ENCODE measurements around the gene HYAL2.

HYAL2 gene, protein sequence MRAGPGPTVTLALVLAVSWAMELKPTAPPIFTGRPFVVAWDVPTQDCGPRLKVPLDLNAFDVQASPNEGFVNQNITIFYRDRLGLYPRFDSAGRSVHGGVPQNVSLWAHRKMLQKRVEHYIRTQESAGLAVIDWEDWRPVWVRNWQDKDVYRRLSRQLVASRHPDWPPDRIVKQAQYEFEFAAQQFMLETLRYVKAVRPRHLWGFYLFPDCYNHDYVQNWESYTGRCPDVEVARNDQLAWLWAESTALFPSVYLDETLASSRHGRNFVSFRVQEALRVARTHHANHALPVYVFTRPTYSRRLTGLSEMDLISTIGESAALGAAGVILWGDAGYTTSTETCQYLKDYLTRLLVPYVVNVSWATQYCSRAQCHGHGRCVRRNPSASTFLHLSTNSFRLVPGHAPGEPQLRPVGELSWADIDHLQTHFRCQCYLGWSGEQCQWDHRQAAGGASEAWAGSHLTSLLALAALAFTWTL

GRCh38 chr3:50322386-50323091, at the start of gene HYAL2:
HYAL2 (minus strand) TSS chr3:50322745; CDS start chr3:50320489, 2,256 bp downstream.
- no peak for DNase-seq

DNA sequence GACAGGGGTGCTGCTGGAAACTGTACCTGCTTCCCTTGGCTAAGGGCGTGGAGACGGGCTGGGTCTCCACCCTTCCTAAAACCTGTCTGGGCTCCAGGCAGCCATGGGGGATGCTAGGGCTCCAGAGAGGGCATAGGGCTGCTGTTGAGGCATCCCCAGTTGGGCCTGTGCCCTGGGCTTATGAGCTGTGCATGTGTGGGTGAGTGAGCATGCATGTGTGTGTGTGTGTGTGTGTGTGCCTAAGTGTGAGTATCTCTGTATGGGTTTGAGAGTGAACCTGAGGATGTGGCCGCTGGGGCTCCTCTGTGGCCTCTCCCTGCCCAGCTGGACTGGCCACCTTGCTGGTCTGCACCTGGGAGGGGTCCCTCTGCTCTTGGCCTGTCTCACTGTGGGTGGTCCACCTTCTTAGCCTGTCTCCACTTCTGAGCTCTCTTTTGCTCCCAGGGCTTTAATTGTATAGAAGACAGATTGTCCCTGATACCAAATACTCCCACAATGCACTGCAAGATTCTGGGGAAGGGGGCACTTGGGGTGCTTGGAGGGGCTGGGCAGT, 48.7 kb upstream of the HYAL2 start:
- no peak for DNase-seq

- DNase-seq: no peak
Measured at GRCh38 chr3:50370594-50370993, 48.0 kb upstream of the HYAL2 start.

DNA sequence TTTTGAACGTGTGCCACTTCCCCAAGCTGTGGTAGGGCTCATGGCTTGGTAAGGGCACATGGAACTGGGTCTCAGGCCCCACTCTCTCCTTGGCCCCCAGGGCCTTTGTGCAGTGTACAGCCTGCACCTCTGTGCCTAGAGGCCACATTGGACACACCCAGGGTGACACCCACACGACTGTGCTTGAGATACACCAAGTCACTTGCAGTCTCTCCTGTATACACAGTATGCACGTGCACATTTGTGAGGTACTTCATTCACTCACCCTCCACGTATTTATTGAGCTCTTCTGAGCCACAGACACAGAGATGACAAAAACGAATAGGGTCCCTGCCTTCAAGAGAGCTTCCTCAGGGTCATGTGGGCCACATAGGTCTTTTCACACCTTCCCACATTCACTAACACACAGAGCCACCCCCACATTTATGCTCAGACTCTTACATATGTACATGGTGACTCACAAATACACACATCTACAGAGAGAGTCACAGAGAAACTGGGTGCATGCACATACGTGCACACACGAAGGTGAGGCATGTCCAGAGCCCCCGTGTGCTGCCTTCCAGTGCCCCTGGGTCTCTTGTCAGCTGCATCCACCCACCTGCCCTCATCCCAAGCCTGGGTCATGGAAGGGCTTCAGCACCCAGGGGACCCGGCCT, 46.6 kb upstream of the HYAL2 start:
- no peak for DNase-seq

DNA sequence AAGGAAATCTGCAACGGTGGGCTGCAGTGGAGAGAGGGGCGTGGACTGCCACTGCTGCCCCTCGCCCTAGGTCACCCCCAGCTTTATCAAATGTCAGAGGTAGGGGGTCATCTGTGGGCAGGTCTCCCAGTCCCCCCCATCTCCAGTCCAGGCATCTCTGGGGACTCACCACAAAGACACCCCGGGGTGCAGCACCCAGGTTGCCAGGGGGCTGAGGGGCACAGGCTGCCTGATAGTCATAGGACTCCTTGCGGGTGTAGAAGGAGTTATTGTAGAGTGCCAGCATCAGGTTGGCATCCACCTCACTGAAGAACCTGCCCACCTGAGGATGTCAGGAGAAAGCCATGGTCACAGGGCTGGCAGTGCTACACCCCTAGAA, 43.3 kb upstream of the HYAL2 start:
- no peak for DNase-seq

GRCh38 chr3:50365080-50365841, 42.7 kb upstream of the HYAL2 start:
- no peak for DNase-seq

- no peak for DNase-seq
Measured at GRCh38 chr3:50364573-50365079, 42.1 kb upstream of the HYAL2 start.

DNA sequence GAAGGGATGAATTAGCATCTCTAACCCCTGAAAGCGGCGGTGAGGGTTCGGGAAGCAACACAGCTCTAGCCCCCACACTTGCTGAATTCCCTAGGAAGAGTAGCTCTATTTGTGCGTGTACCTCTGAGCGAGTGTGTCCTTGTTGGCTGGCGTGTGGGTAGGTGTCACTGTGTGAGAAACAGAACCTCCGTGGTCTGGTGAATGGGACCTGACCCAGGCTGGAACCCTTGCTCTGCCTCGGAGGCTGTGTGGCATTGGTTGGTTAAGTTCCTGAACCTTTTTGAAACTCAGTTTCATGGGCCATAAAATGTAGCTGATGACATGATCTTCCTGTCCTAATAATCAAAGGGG, 37.2 kb upstream of the HYAL2 start:
- no peak for DNase-seq

DNA sequence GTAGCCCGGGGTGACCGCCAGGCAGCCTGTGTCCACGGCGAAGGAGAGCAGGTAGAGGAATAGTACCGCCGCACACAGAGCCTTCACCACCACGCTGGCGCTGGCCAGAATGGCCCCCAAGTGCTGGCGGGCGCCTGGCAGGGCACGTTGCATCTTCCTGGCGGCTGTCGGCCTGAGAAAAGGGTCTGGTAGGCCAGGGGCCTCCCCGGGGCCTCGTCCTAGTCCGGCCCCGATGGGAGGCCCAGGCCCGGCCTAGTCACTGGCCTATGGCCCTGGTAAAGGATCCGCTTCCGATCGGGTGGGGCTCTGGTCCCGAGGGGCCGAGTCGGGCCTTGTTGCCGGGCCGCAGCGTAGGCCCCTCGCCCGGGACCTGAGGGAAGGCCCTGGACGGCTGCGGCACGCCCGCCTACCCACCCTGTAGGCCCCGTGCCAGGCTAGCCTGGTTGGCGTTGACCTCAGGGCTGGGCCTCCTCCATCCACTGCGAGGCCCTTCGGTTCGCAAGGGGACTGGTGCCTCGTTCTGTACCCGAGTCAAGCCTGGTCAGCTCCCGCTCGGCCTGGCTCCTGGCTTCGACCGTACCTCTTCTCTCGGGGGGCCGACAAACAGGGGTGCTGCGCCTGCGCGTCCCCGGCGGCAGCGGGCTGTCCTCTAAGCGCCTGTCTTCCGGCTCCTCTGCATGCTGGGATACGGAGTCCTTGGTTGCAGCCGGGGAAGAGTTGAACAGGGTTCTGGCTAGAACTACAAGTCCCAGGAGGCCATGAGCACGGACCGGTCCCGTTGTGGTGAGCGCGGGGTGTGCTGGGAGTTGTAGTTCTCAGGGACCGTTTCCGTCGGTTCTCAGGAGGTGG, 36.6 kb upstream of the HYAL2 start, which contains the start of gene TMEM115:
Gene TMEM115 (minus strand): TSS at position 611 of the 849 bp plus-strand sequence. CDS start 458 bp downstream, at position 153.
- peak; percentile 90 for DNase-seq

DNA sequence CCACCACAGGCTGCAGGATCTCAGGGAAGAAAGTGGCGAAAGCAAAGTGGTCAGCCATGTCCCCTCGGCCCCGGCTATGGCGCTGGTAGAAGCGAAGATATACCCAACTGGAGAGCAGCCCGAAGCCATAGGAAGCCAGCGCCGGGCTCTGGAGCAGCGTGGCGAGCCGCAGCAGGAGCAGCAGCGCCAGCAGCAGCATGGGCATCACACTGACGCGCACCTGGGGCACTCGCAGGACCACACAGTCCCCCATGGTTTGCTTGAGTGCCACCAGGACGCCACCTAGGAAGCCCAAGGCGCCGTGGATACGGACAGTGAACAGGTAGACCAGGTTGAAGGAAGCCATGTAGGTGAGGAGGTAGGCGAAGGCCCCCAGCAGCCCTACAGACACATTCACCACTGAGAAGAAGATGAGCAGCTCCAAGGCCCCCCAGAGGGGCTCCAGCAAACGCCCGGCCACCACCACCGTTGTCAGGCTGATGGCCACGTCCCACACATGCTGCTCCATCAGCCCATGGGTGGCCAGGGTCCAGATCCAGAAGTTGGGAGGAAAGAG, 35.9 kb upstream of the HYAL2 start:
- no peak for DNase-seq

DNA sequence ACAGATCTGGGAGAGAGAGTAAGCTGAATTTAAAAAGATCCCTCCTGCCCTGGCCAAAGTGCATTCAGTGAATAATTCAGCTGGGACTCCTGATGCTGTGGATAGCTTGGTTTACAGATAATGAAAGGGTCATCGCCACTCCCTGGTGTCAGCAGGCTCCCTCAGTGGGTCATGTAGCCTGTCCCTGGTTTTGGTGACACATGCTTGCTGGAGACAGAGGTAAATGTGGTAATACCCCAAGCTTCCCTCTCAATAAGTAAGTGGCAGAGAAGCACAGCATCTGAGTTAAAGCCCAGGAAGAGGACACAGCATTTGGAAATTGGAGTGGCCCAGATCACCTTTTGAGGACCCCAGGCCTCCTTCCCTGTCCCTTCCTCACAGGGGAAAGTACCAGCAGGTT, 34.9 kb upstream of the HYAL2 start:
- DNase-seq: no peak

- no peak for DNase-seq
Measured at GRCh38 chr3:50356553-50356952, 34.0 kb upstream of the HYAL2 start.

- no peak for DNase-seq
Measured at GRCh38 chr3:50355829-50356552, 33.4 kb upstream of the HYAL2 start.

- no peak for DNase-seq
Measured at GRCh38 chr3:50354850-50355249, 32.3 kb upstream of the HYAL2 start.

GRCh38 chr3:50354186-50354764, 31.7 kb upstream of the HYAL2 start:
- no peak for DNase-seq

DNA sequence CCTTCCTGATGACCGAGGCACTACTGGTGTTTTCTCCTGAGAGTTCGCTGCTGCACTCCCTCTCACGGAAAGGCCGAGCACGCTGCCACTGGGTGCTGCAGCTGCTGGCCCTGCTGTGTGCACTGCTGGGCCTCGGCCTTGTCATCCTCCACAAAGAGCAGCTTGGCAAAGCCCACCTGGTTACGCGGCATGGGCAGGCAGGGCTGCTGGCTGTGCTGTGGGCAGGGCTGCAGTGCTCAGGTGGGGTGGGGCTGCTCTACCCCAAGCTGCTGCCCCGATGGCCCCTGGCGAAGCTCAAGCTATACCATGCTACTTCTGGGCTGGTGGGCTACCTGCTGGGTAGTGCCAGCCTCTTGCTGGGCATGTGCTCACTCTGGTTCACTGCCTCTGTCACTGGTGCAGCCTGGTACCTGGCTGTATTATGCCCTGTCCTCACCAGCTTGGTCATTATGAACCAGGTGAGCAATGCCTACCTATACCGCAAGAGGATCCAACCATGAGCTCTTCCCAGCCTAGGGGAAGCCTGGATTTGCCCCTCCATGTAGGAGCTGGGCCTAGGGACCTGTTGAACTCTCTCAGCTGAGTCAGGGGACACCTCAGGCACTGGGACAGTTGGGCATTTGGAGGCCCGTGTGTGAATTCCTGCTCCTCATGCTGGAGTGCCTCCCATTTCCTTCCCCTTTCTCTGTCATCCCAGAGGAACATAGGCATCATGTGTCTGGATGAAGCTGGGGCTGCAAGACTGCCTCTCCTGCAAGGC, 30.9 kb upstream of the HYAL2 start:
- no peak for DNase-seq

GRCh38 chr3:50352781-50353180, 30.2 kb upstream of the HYAL2 start:
- DNase-seq: no peak

GRCh38 chr3:50351323-50351697, 28.8 kb upstream of the HYAL2 start:
- DNase-seq: no peak

Measured in NCI-H2171 (cell line).